Keratinocyte (primary cell): ENCODE data around the gene ZFYVE9.

ENCODE experiments used
- EZH2 ChIP-seq: IDR thresholded peaks from one replicate; pipeline ENCODE4 v1.6.1; 2012; ENCODE audit warnings: inconsistent platforms, mild to moderate bottlenecking, low read length, moderate library complexity
- TF ChIP-seq, protein P1 (sequence below), 3 experiments: IDR thresholded peaks in 1 of 3; conservative IDR thresholded peaks in 1 of 3; optimal IDR thresholded peaks in 1 of 3; 2 replicates in 2 of 3; 3 replicates in 1 of 3; pipeline versions ENCODE3 to v1.5.1; 2011; ENCODE audit warnings: low read length in 3 of 3, mild to moderate bottlenecking in 3 of 3, moderate library complexity in 2 of 3, control low read depth in 1 of 3, inconsistent platforms in 1 of 3; ENCODE audit not compliant: insufficient read depth in 2 of 3; ENCODE audit errors: extremely low read depth in 1 of 3

DNA sequence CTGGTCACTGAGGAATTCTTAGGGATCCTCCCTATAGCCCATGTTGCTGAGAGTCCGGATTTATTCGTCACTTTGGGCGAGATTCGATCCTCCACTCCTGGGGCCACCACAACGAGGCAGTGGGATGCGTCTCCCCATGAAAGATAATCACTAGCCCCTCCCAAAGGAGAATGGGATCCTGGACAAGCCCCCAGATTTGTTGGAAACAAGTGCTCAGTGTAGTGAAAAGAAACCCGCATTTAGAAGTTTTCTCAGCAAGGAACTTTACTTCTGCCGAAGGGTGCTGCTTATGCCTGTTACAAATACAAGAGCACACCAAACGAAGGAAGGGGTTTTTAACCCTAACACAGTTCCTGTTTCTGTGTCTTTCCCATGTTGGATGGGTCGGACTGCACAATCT is 83.3 kb downstream of the ZFYVE9 start:
- no peak for TF ChIP-seq EZH2
- TF ChIP-seq, protein P1, sequence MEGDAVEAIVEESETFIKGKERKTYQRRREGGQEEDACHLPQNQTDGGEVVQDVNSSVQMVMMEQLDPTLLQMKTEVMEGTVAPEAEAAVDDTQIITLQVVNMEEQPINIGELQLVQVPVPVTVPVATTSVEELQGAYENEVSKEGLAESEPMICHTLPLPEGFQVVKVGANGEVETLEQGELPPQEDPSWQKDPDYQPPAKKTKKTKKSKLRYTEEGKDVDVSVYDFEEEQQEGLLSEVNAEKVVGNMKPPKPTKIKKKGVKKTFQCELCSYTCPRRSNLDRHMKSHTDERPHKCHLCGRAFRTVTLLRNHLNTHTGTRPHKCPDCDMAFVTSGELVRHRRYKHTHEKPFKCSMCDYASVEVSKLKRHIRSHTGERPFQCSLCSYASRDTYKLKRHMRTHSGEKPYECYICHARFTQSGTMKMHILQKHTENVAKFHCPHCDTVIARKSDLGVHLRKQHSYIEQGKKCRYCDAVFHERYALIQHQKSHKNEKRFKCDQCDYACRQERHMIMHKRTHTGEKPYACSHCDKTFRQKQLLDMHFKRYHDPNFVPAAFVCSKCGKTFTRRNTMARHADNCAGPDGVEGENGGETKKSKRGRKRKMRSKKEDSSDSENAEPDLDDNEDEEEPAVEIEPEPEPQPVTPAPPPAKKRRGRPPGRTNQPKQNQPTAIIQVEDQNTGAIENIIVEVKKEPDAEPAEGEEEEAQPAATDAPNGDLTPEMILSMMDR (optimal IDR thresholded peaks at IDR 0.05 in 1 of 3, IDR thresholded peaks at IDR 0.05 in 1 of 3, conservative IDR thresholded peaks at IDR 0.05 in 1 of 3; ENCODE audit: extremely low read depth in 1 of 3, insufficient read depth in 2 of 3, low read length in 3 of 3): no peak
